ENCODE data around the gene MANF.

Gene MANF

GRCh38 chr3:51436998-51437639 lies 52.0 kb downstream of the MANF start:
- no peak for DNase-seq

Measured in hematopoietic multipotent progenitor cell treated with erythropoietin and hydrocortisone succinate and interleukin-3 and kit ligand, for 6 days (in vitro differentiated cells).